ENCODE results near the gene ARAP1.

The ARAP1 gene

DNA sequence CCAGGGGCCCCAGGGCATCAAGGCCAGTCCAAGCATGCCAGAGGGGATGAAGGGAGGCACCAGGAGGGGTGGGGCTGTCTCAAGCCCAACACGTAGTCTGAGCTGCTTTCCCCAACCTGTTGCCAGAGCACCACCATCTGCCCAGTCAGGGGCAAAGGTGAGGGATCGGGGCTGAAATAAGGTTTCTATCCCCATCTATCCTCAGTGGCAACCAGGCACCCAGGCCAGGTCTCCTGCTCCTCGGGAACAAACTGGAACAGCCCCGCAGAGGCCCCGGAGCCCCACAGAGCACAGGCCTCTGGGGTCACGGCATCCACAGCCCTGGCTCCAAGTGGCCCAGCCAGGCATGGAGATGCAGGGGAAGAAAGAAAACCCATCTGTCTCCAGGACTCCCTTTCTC is 22.3 kb upstream of the ARAP1 start:
- peaks cover 9% of the 10 kb centered on the region for H3K36me3 Mint-ChIP-seq (ENCODE audit: low read depth)
- no peak overlapping the region for H3K4me3 Mint-ChIP-seq
- H3K27me3 Mint-ChIP-seq (ENCODE audit: low read depth): no peaks in the 10 kb centered on the region
- no peak overlapping the region for H3K27ac Mint-ChIP-seq
- peaks cover 9% of the 10 kb centered on the region for H3K4me1 Mint-ChIP-seq (ENCODE audit: low read depth)
- no peaks in the 10 kb centered on the region for H3K9me3 Mint-ChIP-seq

DNA sequence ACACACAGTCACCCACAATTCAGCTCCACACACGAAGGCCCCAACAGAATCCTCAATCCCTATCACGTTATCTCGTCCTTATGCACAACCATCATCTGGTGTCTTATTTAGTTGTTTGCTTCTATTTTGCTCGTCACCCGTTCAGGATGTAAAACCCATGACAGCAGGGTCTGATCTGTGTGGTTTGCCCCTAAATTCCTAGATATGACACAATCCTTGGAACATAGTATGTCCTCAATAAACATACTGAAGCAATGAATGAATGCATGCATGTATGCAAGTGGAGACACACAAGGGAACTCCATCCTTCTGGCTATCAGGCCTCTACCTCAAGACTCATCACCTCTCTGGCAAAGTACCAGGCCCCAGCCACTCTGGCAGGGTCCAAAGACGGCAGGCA is 21.5 kb upstream of the ARAP1 start:
- Mint-ChIP-seq H3K4me3 (no peak overlapping the region), H3K27me3 (ENCODE audit: low read depth) (no peaks in the 10 kb centered on the region), H3K36me3 (ENCODE audit: low read depth) (peaks cover 4% of the 10 kb centered on the region), H3K27ac (peak overlapping the region; percentile 11), H3K4me1 (ENCODE audit: low read depth) (peaks cover 6% of the 10 kb centered on the region), H3K9me3 (no peaks in the 10 kb centered on the region)

- peaks cover 4% of the 10 kb centered on the region for H3K36me3 Mint-ChIP-seq (ENCODE audit: low read depth)
- no peaks in the 10 kb centered on the region for H3K9me3 Mint-ChIP-seq
- H3K4me3 Mint-ChIP-seq: no peak overlapping the region
Measured at GRCh38 chr11:72773291-72773690, 21.1 kb upstream of the ARAP1 start.

DNA sequence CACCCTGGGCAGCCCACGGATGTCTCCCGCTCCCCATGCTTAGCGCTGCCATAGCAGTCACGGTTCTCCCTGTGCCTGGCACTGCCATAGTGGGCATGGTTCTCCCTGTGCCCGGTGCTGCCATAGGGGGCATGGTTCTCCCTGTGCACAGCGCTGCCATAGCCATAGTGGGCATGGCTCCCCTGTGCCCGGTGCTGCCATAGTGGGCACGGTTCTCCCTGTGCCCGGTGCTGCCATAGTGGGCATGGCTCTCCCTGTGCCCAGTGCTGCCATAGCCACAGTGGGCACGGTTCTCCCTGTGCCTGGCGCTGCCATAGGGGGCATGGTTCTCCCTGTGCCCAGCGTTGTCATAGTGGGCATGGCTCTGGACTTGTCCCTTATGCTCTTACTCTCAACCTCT is 19.9 kb upstream of the ARAP1 start:
- Mint-ChIP-seq H3K27ac (no peak overlapping the region), H3K36me3 (ENCODE audit: low read depth) (peaks cover 4% of the 10 kb centered on the region), H3K27me3 (ENCODE audit: low read depth) (no peaks in the 10 kb centered on the region), H3K4me1 (ENCODE audit: low read depth) (peaks cover 4% of the 10 kb centered on the region), H3K9me3 (no peaks in the 10 kb centered on the region), H3K4me3 (no peak overlapping the region)

More at GRCh38 chr11:72773291-72773690, 21.1 kb upstream of the ARAP1 start:
- Mint-ChIP-seq H3K27ac (no peak overlapping the region), H3K27me3 (ENCODE audit: low read depth) (no peaks in the 10 kb centered on the region), H3K4me1 (ENCODE audit: low read depth) (peaks cover 6% of the 10 kb centered on the region)

DNA sequence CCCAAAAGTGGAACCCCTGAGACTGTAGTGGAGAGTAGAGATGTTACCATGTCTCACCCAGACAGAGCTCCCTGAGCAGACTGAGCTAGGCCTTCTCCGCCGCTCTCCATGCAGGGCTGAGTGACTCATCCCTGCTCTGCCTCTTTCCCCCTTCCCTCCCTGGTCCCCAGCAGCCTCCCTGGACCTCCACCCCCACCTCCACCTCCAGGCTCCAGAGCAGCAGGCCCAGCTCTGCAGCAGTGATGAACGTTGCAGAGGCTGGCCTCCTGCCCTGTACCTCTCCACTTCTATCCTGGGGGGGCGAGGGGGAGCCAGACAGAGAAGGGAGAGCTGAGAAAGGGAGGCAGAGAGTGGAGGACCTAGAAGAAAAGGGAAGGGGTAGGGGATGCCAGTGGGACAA is 19.3 kb upstream of the ARAP1 start:
- H3K27ac Mint-ChIP-seq: no peak overlapping the region

GRCh38 chr11:72770799-72771198 is 18.6 kb upstream of the ARAP1 start:
- Mint-ChIP-seq H3K36me3 (ENCODE audit: low read depth) (peaks cover 4% of the 10 kb centered on the region), H3K27ac (no peak overlapping the region), H3K4me3 (no peak overlapping the region), H3K9me3 (no peaks in the 10 kb centered on the region), H3K4me1 (ENCODE audit: low read depth) (peaks cover 4% of the 10 kb centered on the region), H3K27me3 (ENCODE audit: low read depth) (no peaks in the 10 kb centered on the region)

More for the DNA sequence above, 19.3 kb upstream of the ARAP1 start:
- Mint-ChIP-seq H3K4me3 (no peak overlapping the region), H3K36me3 (ENCODE audit: low read depth) (peaks cover 4% of the 10 kb centered on the region), H3K27me3 (ENCODE audit: low read depth) (no peaks in the 10 kb centered on the region), H3K9me3 (no peaks in the 10 kb centered on the region), H3K4me1 (ENCODE audit: low read depth) (peaks cover 4% of the 10 kb centered on the region)

- no peak overlapping the region for H3K4me3 Mint-ChIP-seq
- H3K27ac Mint-ChIP-seq: no peak overlapping the region
- no peaks in the 10 kb centered on the region for H3K27me3 Mint-ChIP-seq (ENCODE audit: low read depth)
- H3K36me3 Mint-ChIP-seq (ENCODE audit: low read depth): peaks cover 4% of the 10 kb centered on the region
- peaks cover 4% of the 10 kb centered on the region for H3K4me1 Mint-ChIP-seq (ENCODE audit: low read depth)
- no peaks in the 10 kb centered on the region for H3K9me3 Mint-ChIP-seq
Measured at GRCh38 chr11:72769680-72770079, 17.5 kb upstream of the ARAP1 start.

DNA sequence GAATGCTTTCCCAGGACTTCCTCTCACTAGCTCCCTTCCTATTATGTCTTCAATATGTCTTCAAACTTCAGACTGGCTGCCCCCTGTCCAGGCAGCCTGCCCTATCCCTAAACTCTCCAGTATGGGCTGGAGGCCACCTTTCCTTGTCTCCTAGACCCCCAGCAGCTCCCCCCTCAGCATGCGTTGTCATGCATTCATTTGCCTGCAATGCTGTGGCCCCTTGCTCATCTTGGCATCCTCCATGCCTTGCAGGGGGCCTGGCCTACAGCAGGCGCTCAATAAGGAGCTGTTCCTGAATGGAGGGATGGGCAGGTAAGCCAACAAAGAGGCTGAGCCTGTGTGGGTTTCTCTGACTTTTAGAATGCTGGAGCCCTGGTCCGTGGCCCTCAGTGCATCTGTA is 16.4 kb upstream of the ARAP1 start:
- peaks cover 7% of the 10 kb centered on the region for H3K4me1 Mint-ChIP-seq (ENCODE audit: low read depth)
- peaks cover 4% of the 10 kb centered on the region for H3K36me3 Mint-ChIP-seq (ENCODE audit: low read depth)
- no peaks in the 10 kb centered on the region for H3K9me3 Mint-ChIP-seq
- H3K27ac Mint-ChIP-seq: no peak overlapping the region
- H3K4me3 Mint-ChIP-seq: no peak overlapping the region
- H3K27me3 Mint-ChIP-seq (ENCODE audit: low read depth): no peaks in the 10 kb centered on the region

DNA sequence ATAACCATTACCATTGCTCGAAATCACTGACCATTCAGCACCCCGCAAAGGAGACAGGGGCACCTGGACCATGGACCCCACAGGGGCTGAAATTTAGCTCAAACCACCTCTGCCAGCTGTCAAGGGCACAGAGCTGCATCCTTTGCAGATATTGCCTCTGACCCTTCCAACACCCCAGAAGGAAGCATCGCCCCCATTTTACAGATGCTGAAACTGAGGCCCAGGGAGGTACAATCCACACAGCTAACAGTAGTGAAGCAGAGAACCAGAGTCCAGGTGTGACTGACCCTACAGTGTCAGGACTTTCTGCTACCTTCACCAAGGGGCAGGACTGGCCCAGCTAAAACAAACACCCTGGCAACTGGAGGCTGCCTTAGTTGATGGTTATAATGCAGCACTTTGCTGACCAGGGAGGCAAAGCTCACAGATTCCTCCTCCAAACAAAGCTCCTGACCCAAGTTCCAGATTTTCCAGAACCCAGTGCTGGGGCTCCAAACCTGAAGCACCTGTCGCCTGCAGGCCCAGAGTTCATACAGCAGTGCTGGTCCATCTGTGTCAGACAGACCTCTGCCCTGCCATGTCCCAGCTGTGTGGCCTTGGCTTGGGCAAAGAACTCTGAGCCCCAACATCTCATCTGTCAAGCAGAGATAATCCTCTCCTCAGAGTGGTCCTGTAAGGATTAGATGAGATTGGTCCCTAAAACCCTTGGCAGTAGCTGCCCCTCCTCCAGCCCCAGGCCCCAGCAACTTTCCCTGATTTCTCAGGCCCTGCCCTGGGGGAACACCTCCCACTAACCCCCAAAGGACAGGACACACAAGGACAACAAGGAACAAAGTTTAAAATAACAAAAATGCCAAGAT is 15.2 kb upstream of the ARAP1 start:
- H3K9me3 Mint-ChIP-seq: no peaks in the 10 kb centered on the region
- H3K27ac Mint-ChIP-seq: no peak overlapping the region
- H3K4me1 Mint-ChIP-seq (ENCODE audit: low read depth): peaks cover 14% of the 10 kb centered on the region
- no peaks in the 10 kb centered on the region for H3K27me3 Mint-ChIP-seq (ENCODE audit: low read depth)
- no peak overlapping the region for H3K4me3 Mint-ChIP-seq
- H3K36me3 Mint-ChIP-seq (ENCODE audit: low read depth): peaks cover 4% of the 10 kb centered on the region

DNA sequence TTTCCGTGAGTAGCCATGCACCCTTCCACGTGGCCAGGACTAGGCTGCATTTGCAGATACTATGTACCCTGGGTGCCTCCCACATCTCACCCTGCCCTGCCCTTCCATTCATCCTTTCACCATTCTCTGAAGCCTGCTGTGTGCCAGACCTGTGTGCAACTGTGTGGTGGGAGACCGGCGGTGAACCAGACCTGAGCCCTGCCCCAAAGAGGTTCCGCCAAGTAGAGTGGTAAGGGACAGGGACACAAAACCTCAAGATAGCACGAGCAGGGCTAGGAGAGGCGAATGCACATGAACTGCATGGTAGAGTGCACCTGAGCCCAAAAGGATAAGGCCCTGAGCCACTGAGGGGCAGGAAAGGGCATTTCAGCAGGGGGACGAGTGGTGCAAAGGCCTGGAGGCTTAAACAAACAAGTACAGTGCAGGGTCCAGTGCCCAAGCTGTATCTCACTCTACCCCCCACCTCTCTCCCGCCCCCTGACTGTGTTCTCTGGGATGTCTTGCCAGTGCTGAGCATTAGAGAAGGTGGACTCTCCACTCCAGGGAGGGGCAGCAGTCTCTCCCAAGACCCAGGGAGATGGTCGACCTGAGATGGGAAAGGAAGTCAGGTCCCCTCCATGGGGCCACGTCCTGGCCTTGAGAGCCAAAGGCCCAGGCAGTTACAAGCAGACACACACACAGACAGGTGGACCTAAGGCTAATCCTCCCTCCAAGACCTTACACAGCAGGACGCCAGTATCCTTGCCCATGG is 14.1 kb upstream of the ARAP1 start:
- peaks cover 4% of the 10 kb centered on the region for H3K36me3 Mint-ChIP-seq (ENCODE audit: low read depth)
- H3K4me3 Mint-ChIP-seq: no peak overlapping the region
- H3K27me3 Mint-ChIP-seq (ENCODE audit: low read depth): no peaks in the 10 kb centered on the region
- no peak overlapping the region for H3K27ac Mint-ChIP-seq
- no peaks in the 10 kb centered on the region for H3K9me3 Mint-ChIP-seq
- H3K4me1 Mint-ChIP-seq (ENCODE audit: low read depth): peaks cover 18% of the 10 kb centered on the region

DNA sequence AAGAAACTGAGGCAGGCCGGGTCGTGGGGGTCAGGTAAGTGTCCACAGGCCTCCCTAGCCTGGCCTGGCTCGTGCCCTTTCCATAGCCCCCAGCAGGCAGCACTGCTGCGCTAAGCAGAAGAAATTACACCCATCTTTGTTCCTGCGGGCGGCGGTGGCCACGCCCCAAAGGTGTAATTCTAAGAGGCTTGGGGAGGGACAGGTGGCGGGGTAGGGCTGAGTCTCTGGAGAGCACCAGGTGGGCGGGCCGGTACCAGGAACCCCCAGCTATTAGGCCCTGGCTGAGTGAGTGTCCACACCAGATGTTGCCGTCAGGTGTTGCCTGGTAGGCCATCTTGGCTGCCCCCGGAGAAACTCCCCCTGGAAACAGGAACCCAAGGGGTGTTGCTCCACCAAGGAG is 12.3 kb upstream of the ARAP1 start:
- no peak overlapping the region for H3K4me3 Mint-ChIP-seq
- peaks cover 7% of the 10 kb centered on the region for H3K36me3 Mint-ChIP-seq (ENCODE audit: low read depth)
- peaks cover 24% of the 10 kb centered on the region for H3K4me1 Mint-ChIP-seq (ENCODE audit: low read depth)
- H3K27me3 Mint-ChIP-seq (ENCODE audit: low read depth): no peaks in the 10 kb centered on the region
- H3K9me3 Mint-ChIP-seq: no peaks in the 10 kb centered on the region
- no peak overlapping the region for H3K27ac Mint-ChIP-seq

DNA sequence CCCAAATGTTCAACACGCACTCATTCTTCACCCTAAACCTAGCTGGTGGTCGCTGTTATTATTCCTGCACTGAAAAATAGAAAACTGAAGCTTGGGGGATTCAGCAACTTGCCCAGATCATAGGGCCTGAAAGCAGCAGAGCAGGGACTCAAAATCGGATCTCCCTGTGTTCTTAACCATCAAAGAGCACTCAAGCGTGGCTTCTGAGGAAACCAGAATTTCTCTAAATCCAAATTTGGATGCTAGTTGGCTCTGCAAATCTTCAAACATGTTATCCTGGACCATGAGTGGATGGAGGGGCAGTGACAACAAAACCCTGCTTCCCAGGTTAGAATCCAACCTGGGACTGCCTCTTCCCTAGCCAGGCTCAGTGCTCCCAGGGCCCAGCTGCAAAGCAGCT is 11.6 kb upstream of the ARAP1 start:
- H3K4me1 Mint-ChIP-seq (ENCODE audit: low read depth): peaks cover 28% of the 10 kb centered on the region
- no peak overlapping the region for H3K4me3 Mint-ChIP-seq
- no peak overlapping the region for H3K27ac Mint-ChIP-seq
- peaks cover 8% of the 10 kb centered on the region for H3K36me3 Mint-ChIP-seq (ENCODE audit: low read depth)
- no peaks in the 10 kb centered on the region for H3K27me3 Mint-ChIP-seq (ENCODE audit: low read depth)
- no peaks in the 10 kb centered on the region for H3K9me3 Mint-ChIP-seq

GRCh38 chr11:72762641-72763304 is 10.6 kb upstream of the ARAP1 start:
- Mint-ChIP-seq H3K4me1 (ENCODE audit: low read depth) (peaks cover 29% of the 10 kb centered on the region), H3K36me3 (ENCODE audit: low read depth) (peaks cover 15% of the 10 kb centered on the region), H3K27ac (peak overlapping the region; percentile 47), H3K4me3 (no peak overlapping the region), H3K9me3 (no peaks in the 10 kb centered on the region), H3K27me3 (ENCODE audit: low read depth) (no peaks in the 10 kb centered on the region)

- Mint-ChIP-seq H3K27ac (no peak overlapping the region), H3K9me3 (no peaks in the 10 kb centered on the region), H3K4me3 (no peak overlapping the region), H3K36me3 (ENCODE audit: low read depth) (peaks cover 18% of the 10 kb centered on the region), H3K4me1 (ENCODE audit: low read depth) (peaks cover 29% of the 10 kb centered on the region), H3K27me3 (ENCODE audit: low read depth) (no peaks in the 10 kb centered on the region)
Measured at GRCh38 chr11:72760539-72761405, 8.6 kb upstream of the ARAP1 start.
